Heart left ventricle (tissue), 13 donors: Measurements from ENCODE around the gene SLC6A18.

Source experiments
- POLR2A ChIP-seq, 2 donors: fragments of 450-650 bp; IDR thresholded peaks; one replicate each; pipeline ENCODE4 v1.6.1; 2017; ENCODE audit warnings: antibody characterized with exemption in 2 of 2, mild to moderate bottlenecking in 2 of 2, moderate library complexity in 2 of 2
- TF ChIP-seq, protein P1 (sequence below), 12 donors: fragments of 200-600 bp; sonication (generic) in 4 of 12; IDR thresholded peaks; one replicate each; pipeline versions ENCODE4 v1.5.0 to v1.8.0; 2018 to 2022; ENCODE audit warnings: antibody characterized with exemption in 12 of 12, mild to moderate bottlenecking in 5 of 12
- donor health status: ischemic (EF 13 %, LVEDD 7.1; RV severe dilation, severe dysfunction).
- donor health status: DM: no; HTN: yes; CAD: no.
- donor health status: DM: no; HTN: no; CAD: no.
- donor health status: ischemic (EF 25% LVEDD 6.9; RV normal size, moderate dysfunction).
- donor health status: ischemic (EF 25% LVEDD 5.7; RV mildly dilated, moderate dysfunction).
- donor health status: ischemic (EF 35%, LVEDD 5.7; RV mildly dilated, moderate dysfunction).
- donor health status: nonischemic (EF 11% LVEDD 7.7; RV severe dilation, severe dysfunction).
- donor health status: DM: yes; HTN: yes; CAD: no.
- donor health status: PGD.
- donor health status: ischemic (EF 29% LVEDD 5.4; RV normal size, mild dysfunction).
- donor health status: nonischemic (EF 23%, LVEDD 6.1; RV moderate dilation, normal function).

- TF ChIP-seq, protein P1, sequence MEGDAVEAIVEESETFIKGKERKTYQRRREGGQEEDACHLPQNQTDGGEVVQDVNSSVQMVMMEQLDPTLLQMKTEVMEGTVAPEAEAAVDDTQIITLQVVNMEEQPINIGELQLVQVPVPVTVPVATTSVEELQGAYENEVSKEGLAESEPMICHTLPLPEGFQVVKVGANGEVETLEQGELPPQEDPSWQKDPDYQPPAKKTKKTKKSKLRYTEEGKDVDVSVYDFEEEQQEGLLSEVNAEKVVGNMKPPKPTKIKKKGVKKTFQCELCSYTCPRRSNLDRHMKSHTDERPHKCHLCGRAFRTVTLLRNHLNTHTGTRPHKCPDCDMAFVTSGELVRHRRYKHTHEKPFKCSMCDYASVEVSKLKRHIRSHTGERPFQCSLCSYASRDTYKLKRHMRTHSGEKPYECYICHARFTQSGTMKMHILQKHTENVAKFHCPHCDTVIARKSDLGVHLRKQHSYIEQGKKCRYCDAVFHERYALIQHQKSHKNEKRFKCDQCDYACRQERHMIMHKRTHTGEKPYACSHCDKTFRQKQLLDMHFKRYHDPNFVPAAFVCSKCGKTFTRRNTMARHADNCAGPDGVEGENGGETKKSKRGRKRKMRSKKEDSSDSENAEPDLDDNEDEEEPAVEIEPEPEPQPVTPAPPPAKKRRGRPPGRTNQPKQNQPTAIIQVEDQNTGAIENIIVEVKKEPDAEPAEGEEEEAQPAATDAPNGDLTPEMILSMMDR (IDR thresholded peaks at IDR 0.05), result no peak
- TF ChIP-seq POLR2A (IDR thresholded peaks at IDR 0.05), result no peak
Observed at GRCh38 chr5:1184481-1184880, 40.7 kb upstream of the SLC6A18 start.
